Muscle layer of colon (tissue), 2 donors: ENCODE measurements around the gene NECTIN2.
"Not testable (repeated sequence)": the region's sequence is repeated elsewhere in the genome, so short reads cannot be mapped to it uniquely, and the experiment has no call there.

Experiments used
- H3K27ac ChIP-seq: one replicate; pipeline ENCODE4 v1.7.0; 2013; ENCODE audit warnings: low read depth, mild to moderate bottlenecking, low read length, moderate library complexity
- H3K27me3 ChIP-seq, 2 donors: one replicate each; pipeline ENCODE4 v1.7.0; 2013; ENCODE audit warnings: low read length in 2 of 2, mild to moderate bottlenecking in 2 of 2; ENCODE audit not compliant: insufficient read depth in 2 of 2, control insufficient read depth in 1 of 2
- H3K36me3 ChIP-seq: one replicate; pipeline ENCODE4 v1.7.0; 2013; ENCODE audit warnings: mild to moderate bottlenecking, low read length; ENCODE audit not compliant: insufficient read depth
- H3K4me1 ChIP-seq: one replicate; pipeline ENCODE4 v1.7.0; 2013; ENCODE audit warnings: mild to moderate bottlenecking, low read length; ENCODE audit not compliant: insufficient read depth
- H3K4me3 ChIP-seq, 2 donors: one replicate each; pipeline ENCODE4 v1.7.0; 2013; ENCODE audit warnings: low read length in 2 of 2, low read depth in 1 of 2, mild to moderate bottlenecking in 1 of 2, moderate library complexity in 1 of 2
- H3K9ac ChIP-seq: one replicate; pipeline ENCODE4 v1.7.0; 2013; ENCODE audit warnings: low read length
- H3K9me3 ChIP-seq: one replicate; pipeline ENCODE4 v1.7.0; 2013; ENCODE audit warnings: mild to moderate bottlenecking, low read length
- donor health status: abdominal sarcoma.
- donor health status: Adenocarcinoma of cecum.

NECTIN2 gene

DNA sequence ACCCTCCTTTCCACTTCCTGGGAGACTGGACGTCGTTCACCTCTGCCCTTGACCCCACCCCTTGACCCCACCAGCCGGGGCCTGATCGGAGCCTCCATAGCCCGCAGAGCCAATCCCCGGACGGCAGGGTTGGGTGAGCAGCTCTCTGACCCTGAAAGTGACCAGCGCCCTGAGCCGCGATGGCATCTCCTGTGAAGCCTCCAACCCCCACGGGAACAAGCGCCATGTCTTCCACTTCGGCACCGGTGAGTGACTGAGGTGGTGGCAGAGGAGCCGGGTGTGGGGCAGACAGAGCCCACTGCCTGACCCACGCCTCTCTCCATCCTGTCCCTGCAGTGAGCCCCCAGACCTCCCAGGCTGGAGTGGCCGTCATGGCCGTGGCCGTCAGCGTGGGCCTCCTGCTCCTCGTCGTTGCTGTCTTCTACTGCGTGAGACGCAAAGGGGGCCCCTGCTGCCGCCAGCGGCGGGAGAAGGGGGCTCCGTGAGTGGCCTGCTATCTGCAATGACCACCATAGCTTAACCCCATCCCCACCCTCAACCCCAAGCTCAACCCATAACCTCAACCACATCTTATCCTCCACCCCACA lies 26.8 kb upstream of the NECTIN2 start:
- H3K9ac ChIP-seq = no peak overlapping the region
- H3K4me1 ChIP-seq = no peaks in the 10 kb centered on the region
- H3K9me3 ChIP-seq = no peaks in the 10 kb centered on the region
- H3K27ac ChIP-seq = no peak overlapping the region
- H3K4me3 ChIP-seq = no peak overlapping the region
- no peaks in the 10 kb centered on the region for H3K36me3 ChIP-seq
- H3K27me3 ChIP-seq = no peaks in the 10 kb centered on the region

DNA sequence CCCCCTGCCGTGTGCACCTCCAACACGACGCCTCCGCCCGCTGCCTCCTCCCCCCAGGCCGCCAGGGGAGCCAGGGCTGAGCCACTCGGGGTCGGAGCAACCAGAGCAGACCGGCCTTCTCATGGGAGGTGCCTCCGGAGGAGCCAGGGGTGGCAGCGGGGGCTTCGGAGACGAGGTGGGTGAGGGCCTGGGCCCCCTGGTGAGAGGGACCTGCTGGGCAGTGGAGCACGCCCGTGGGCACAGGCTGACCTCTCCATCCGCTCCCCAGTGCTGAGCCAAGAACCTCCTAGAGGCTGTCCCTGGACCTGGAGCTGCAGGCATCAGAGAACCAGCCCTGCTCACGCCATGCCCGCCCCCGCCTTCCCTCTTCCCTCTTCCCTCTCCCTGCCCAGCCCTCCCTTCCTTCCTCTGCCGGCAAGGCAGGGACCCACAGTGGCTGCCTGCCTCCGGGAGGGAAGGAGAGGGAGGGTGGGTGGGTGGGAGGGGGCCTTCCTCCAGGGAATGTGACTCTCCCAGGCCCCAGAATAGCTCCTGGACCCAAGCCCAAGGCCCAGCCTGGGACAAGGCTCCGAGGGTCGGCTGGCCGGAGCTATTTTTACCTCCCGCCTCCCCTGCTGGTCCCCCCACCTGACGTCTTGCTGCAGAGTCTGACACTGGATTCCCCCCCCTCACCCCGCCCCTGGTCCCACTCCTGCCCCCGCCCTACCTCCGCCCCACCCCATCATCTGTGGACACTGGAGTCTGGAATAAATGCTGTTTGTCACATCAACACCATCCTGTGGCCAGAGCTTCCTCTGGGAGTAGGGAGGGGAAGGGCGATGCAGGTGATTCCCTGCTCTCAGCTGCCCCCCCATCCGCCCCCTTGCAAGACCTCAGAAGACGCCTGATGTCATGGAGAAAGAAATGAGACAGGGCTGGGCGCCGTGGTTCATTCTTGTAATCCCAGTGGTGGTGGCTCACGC lies 25.2 kb upstream of the NECTIN2 start:
- Histone ChIP-seq H3K4me3 (no peak overlapping the region), H3K9me3 (no peaks in the 10 kb centered on the region), H3K4me1 (no peaks in the 10 kb centered on the region), H3K36me3 (no peaks in the 10 kb centered on the region), H3K27me3 (no peaks in the 10 kb centered on the region), H3K27ac (no peak overlapping the region), H3K9ac (no peak overlapping the region)

GRCh38 chr19:44822177-44822576 lies 23.9 kb upstream of the NECTIN2 start:
- no peaks in the 10 kb centered on the region for H3K27me3 ChIP-seq
- no peaks in the 10 kb centered on the region for H3K9me3 ChIP-seq
- H3K9ac ChIP-seq = no peak overlapping the region
- no peaks in the 10 kb centered on the region for H3K36me3 ChIP-seq
- no peaks in the 10 kb centered on the region for H3K4me1 ChIP-seq
- no peak overlapping the region for H3K4me3 ChIP-seq
- no peak overlapping the region for H3K27ac ChIP-seq

GRCh38 chr19:44822670-44823372 lies 23.3 kb upstream of the NECTIN2 start:
- Histone ChIP-seq H3K9me3 (no peaks in the 10 kb centered on the region), H3K4me3 (no peak overlapping the region), H3K36me3 (no peaks in the 10 kb centered on the region), H3K27ac (no peak overlapping the region), H3K9ac (no peak overlapping the region), H3K27me3 (no peaks in the 10 kb centered on the region), H3K4me1 (no peaks in the 10 kb centered on the region)

- H3K9me3 ChIP-seq = no peaks in the 10 kb centered on the region
- no peak overlapping the region for H3K4me3 ChIP-seq
- no peaks in the 10 kb centered on the region for H3K4me1 ChIP-seq
- no peaks in the 10 kb centered on the region for H3K36me3 ChIP-seq
- no peak overlapping the region for H3K9ac ChIP-seq
- no peaks in the 10 kb centered on the region for H3K27me3 ChIP-seq
- no peak overlapping the region for H3K27ac ChIP-seq
Measured at GRCh38 chr19:44823373-44823698, 22.8 kb upstream of the NECTIN2 start.

DNA sequence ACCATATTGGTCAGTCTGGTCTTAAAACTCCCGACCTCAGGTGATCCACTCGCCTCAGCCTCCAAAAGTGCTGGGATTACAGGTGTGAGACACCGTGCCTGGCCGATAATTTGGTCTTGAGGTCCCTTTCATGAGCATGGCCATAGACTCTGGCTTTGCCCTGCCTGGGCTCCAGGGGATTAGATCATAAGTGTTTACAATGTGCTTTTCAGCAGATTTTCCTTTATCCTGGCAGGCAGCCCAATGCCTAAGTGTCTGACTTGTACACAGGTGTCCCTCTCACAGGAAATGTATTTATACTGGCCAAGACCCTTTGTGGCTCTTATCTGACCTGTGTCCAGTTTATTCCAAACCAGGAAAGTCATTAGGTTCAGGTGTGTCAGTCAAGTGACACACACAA lies 21.3 kb upstream of the NECTIN2 start:
- Histone ChIP-seq H3K27ac (no peak overlapping the region), H3K9ac (no peak overlapping the region), H3K9me3 (no peaks in the 10 kb centered on the region), H3K4me1 (no peaks in the 10 kb centered on the region), H3K27me3 (no peaks in the 10 kb centered on the region), H3K36me3 (no peaks in the 10 kb centered on the region), H3K4me3 (no peak overlapping the region)

- not testable (repeated sequence) for H3K9me3 ChIP-seq, H3K27ac ChIP-seq, H3K36me3 ChIP-seq, H3K4me3 ChIP-seq, H3K4me1 ChIP-seq, H3K9ac ChIP-seq, H3K27me3 ChIP-seq
Measured at GRCh38 chr19:44832875-44833274, 13.2 kb upstream of the NECTIN2 start.

GRCh38 chr19:44834399-44834798 lies 11.7 kb upstream of the NECTIN2 start:
- not testable (repeated sequence) for H3K27ac ChIP-seq, H3K27me3 ChIP-seq, H3K4me3 ChIP-seq, H3K4me1 ChIP-seq, H3K9me3 ChIP-seq, H3K9ac ChIP-seq, H3K36me3 ChIP-seq

GRCh38 chr19:44839276-44839675 lies 6.8 kb upstream of the NECTIN2 start:
- H3K9ac ChIP-seq = no peak overlapping the region
- H3K9me3 ChIP-seq = no peaks in the 10 kb centered on the region
- H3K36me3 ChIP-seq = no peaks in the 10 kb centered on the region
- no peak overlapping the region for H3K27ac ChIP-seq
- no peaks in the 10 kb centered on the region for H3K4me1 ChIP-seq
- H3K27me3 ChIP-seq = no peaks in the 10 kb centered on the region
- H3K4me3 ChIP-seq = no peak overlapping the region

DNA sequence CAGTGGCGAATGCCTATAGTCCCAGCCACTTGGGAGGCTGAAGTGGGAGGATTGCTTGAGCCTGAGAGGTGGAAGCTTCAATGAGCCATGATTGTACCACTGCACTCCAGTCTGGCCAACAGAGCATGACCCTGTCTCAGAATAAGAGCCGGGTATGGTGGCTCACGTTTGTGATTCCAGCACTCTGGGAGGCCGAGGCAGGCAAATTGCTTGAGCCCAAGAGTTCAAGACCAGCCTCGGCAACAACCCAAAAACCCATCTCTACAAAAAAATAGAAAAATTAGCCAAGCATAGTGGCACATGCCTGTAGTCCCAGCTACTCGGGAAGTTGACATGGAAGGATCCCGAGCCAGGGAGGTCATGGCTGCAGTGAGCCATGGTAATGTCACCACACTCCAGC lies 5.3 kb upstream of the NECTIN2 start:
- Histone ChIP-seq H3K4me3 (no peak overlapping the region), H3K36me3 (no peaks in the 10 kb centered on the region), H3K9me3 (no peaks in the 10 kb centered on the region)

DNA sequence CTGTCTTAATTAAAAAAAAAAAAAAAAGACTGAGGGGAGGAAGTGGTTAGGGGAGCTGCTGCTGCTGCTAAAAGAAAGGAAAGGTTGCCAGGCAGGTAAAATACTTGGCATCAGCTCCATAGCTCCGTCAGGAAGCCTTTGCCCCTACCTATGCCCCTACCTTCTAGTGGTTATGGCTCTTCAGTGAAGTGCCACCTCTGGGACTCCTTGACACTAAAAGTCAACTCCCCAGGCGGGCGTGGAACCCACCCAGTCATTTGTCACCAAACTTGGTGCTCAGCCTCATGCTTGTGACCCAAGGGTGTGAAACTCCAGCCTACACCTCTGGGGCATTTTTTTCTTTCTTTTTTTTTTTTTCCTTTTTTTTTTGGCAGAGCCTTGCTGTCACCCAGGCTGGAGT lies 4.9 kb upstream of the NECTIN2 start:
- Histone ChIP-seq H3K4me3 (no peak overlapping the region), H3K9ac (no peak overlapping the region), H3K4me1 (peaks cover 8% of the 10 kb centered on the region), H3K36me3 (no peaks in the 10 kb centered on the region), H3K9me3 (no peaks in the 10 kb centered on the region), H3K27me3 (no peaks in the 10 kb centered on the region), H3K27ac (no peak overlapping the region)

More for the DNA sequence above, 5.3 kb upstream of the NECTIN2 start:
- H3K9ac ChIP-seq = no peak overlapping the region
- H3K27ac ChIP-seq = no peak overlapping the region
- H3K27me3 ChIP-seq = no peaks in the 10 kb centered on the region
- H3K4me1 ChIP-seq = peaks cover 8% of the 10 kb centered on the region
